22Rv1 (cell line): ENCODE data around the gene OCRL.

Experiments
- ZFX ChIP-seq: fragments of 450-650 bp; IDR thresholded peaks from 2 replicates; pipeline ENCODE4 v1.6.1; 2017; ENCODE audit warnings: antibody characterized with exemption, borderline replicate concordance
- TF ChIP-seq, protein P1 (sequence below): fragments of 450-650 bp; IDR thresholded peaks from 2 replicates; pipeline ENCODE4 v1.5.1; 2017; ENCODE audit warnings: mild to moderate bottlenecking

DNA sequence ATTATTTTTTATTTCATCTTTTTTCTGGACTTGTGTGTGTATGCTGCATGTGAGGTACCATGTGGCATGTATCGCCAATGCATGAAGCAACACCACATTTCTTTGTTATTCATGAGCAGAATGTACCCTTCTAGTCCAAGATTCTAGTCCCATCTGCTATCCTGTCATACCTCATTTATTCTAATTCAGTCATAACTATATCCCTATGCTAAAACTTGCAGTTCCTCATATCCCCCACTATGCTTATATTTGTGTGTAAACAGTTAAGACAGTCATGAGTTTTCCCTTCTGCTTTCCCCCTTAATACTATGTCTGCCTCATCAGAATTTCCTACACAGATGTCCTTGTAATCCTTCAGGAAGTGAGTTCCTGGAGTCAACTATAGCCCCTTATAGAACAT is 19.7 kb downstream of the OCRL start:
- TF ChIP-seq, protein P1, sequence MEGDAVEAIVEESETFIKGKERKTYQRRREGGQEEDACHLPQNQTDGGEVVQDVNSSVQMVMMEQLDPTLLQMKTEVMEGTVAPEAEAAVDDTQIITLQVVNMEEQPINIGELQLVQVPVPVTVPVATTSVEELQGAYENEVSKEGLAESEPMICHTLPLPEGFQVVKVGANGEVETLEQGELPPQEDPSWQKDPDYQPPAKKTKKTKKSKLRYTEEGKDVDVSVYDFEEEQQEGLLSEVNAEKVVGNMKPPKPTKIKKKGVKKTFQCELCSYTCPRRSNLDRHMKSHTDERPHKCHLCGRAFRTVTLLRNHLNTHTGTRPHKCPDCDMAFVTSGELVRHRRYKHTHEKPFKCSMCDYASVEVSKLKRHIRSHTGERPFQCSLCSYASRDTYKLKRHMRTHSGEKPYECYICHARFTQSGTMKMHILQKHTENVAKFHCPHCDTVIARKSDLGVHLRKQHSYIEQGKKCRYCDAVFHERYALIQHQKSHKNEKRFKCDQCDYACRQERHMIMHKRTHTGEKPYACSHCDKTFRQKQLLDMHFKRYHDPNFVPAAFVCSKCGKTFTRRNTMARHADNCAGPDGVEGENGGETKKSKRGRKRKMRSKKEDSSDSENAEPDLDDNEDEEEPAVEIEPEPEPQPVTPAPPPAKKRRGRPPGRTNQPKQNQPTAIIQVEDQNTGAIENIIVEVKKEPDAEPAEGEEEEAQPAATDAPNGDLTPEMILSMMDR: no peak
- TF ChIP-seq ZFX: no peak
